ENCODE measurements around the gene ERMARD.

ERMARD gene

DNA sequence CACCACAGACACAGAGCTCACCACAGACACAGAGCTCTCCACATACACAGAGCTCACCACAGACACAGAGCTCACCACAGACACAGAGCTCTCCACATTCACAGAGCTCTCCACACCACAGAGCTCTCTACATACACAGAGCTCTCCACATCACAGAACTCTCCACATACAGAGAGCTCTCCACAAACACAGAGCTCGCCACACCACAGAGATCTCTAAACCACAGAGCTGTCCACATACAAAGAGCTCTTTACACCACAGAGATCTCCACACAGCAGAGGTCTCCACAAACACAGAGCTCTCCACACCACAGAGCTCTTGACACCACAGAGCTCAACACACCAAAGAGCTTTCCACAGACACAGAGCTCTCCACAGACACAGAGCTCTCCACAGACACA is 55.8 kb downstream of the ERMARD start:
- H3K27ac ChIP-seq (ENCODE audit: low read length): no peak overlapping the region
- no peak overlapping the region for H3K4me2 ChIP-seq (ENCODE audit: low read depth, low read length)
- no peaks in the 10 kb centered on the region for H3K79me2 ChIP-seq (ENCODE audit: low read length)
- no peak overlapping the region for H3K4me3 ChIP-seq (ENCODE audit: low read length)
- no peaks in the 10 kb centered on the region for H4K20me1 ChIP-seq (ENCODE audit: insufficient read depth, low read length)
- no peaks in the 10 kb centered on the region for H3K9me2 ChIP-seq (replicated peaks; ENCODE audit: insufficient read depth, low read length)
- no peaks in the 10 kb centered on the region for H3F3A ChIP-seq (ENCODE audit: insufficient read depth, low read length)
- no peak overlapping the region for H3K9ac ChIP-seq (ENCODE audit: low read length)
- no peaks in the 10 kb centered on the region for H3K36me3 ChIP-seq (replicated peaks; ENCODE audit: insufficient read depth, low read length)
- DNase-seq: no peak
- no peaks in the 10 kb centered on the region for H3K9me3 ChIP-seq (replicated peaks; ENCODE audit: insufficient read depth, low read length)
- no peaks in the 10 kb centered on the region; the same call in 1 of the 2 replicates for H3K27me3 ChIP-seq (replicated peaks; ENCODE audit: insufficient read depth, low read length)
- H3K4me1 ChIP-seq (ENCODE audit: low read length): 0 out of 2 replicates have a peak, but pooled peaks cover 3% of the 10 kb centered on the region
- TF ChIP-seq EZH2 (optimal IDR thresholded peaks at IDR 0.05; ENCODE audit: low read depth, low read length) (no peak), EZH2phosphoT487 (IDR thresholded peaks at IDR 0.05; ENCODE audit: low read length) (no peak)
- TF ChIP-seq, protein P1, sequence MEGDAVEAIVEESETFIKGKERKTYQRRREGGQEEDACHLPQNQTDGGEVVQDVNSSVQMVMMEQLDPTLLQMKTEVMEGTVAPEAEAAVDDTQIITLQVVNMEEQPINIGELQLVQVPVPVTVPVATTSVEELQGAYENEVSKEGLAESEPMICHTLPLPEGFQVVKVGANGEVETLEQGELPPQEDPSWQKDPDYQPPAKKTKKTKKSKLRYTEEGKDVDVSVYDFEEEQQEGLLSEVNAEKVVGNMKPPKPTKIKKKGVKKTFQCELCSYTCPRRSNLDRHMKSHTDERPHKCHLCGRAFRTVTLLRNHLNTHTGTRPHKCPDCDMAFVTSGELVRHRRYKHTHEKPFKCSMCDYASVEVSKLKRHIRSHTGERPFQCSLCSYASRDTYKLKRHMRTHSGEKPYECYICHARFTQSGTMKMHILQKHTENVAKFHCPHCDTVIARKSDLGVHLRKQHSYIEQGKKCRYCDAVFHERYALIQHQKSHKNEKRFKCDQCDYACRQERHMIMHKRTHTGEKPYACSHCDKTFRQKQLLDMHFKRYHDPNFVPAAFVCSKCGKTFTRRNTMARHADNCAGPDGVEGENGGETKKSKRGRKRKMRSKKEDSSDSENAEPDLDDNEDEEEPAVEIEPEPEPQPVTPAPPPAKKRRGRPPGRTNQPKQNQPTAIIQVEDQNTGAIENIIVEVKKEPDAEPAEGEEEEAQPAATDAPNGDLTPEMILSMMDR (IDR thresholded peaks at IDR 0.05; ENCODE audit: low read length): no peak
- H2AFZ ChIP-seq (ENCODE audit: low read length): no peak overlapping the region

DNA sequence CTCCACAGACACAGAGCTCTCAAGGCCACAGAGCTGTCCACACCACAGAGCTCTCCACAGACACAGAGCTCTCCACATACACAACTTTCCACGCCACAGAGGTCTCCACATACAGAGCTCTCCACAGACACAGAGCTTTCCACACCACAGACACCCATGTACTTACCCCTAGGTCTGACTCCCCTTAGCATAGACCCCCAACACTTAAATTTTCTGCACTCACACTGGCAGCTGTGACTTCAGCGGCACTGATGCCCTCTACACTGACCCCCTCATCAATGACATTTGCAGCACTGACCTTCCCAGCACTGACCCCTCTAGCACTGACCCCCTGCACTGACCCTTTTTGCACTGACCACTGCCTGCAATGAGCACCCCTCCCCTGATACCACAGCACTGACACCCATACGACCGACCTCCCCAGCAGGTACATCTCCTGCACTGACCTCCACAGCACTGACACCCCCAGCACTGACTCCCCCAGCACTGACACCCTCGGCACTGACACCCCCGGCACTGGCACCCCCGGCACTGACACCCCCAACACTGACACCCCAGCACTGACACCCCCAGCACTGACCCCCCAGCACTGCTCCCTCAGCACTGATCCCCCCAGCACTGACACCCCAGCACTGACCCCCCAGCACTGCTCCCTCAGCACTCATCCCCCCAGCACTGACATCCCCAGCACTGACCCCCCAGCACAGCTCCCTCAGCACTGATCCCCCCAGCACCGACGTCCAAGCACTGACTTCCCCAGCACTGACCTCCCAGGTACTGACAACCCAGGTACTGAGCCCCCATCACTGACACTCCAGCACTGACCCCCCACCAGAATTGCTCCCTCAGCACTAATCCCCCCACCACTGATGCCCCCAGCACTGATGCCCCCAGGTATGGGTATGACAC is 56.5 kb downstream of the ERMARD start:
- TF ChIP-seq, protein P1 (IDR thresholded peaks at IDR 0.05; ENCODE audit: low read length): no peak
- no peak for TF ChIP-seq EZH2phosphoT487 (IDR thresholded peaks at IDR 0.05; ENCODE audit: low read length)
- no peak for TF ChIP-seq EZH2 (optimal IDR thresholded peaks at IDR 0.05; ENCODE audit: low read depth, low read length)
- no peaks in the 10 kb centered on the region; the same call in 1 of the 2 replicates for H3K27me3 ChIP-seq (replicated peaks; ENCODE audit: insufficient read depth, low read length)
- H3K9me2 ChIP-seq (replicated peaks; ENCODE audit: insufficient read depth, low read length): no peaks in the 10 kb centered on the region
- no peak overlapping the region for H3K4me3 ChIP-seq (ENCODE audit: low read length)
- H3K79me2 ChIP-seq (ENCODE audit: low read length): no peaks in the 10 kb centered on the region
- DNase-seq: no peak
- 0 out of 2 replicates have a peak, but pooled peaks cover 3% of the 10 kb centered on the region for H3K4me1 ChIP-seq (ENCODE audit: low read length)
- H4K20me1 ChIP-seq (ENCODE audit: insufficient read depth, low read length): no peaks in the 10 kb centered on the region
- no peaks in the 10 kb centered on the region for H3K9me3 ChIP-seq (replicated peaks; ENCODE audit: insufficient read depth, low read length)
- no peak overlapping the region for H3K4me2 ChIP-seq (ENCODE audit: low read depth, low read length)
- no peak overlapping the region for H3K9ac ChIP-seq (ENCODE audit: low read length)
- no peaks in the 10 kb centered on the region for H3F3A ChIP-seq (ENCODE audit: insufficient read depth, low read length)
- H2AFZ ChIP-seq (ENCODE audit: low read length): no peak overlapping the region
- H3K36me3 ChIP-seq (replicated peaks; ENCODE audit: insufficient read depth, low read length): no peaks in the 10 kb centered on the region
- no peak overlapping the region for H3K27ac ChIP-seq (ENCODE audit: low read length)

DNA sequence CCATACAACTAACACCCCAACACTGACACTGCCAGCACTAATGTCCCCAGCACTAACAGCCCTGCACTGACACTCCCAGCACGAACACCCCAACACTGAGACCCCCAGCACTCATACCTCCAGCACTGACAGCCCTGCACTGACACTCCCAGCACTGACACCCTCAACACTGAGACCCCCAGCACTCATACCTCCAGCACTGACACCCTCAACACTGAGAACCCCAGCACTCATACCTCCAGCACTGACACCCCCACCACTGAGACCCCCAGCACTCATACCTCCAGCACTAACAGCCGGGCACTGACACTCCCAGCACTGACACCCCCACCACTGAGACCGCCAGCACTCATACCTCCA is 57.2 kb downstream of the ERMARD start:
- Histone ChIP-seq H3K9me2 (replicated peaks; ENCODE audit: insufficient read depth, low read length) (no peaks in the 10 kb centered on the region), H3K27ac (ENCODE audit: low read length) (no peak overlapping the region), H3K4me1 (ENCODE audit: low read length) (0 out of 2 replicates have a peak, but pooled peaks cover 2% of the 10 kb centered on the region), H3K9me3 (replicated peaks; ENCODE audit: insufficient read depth, low read length) (no peaks in the 10 kb centered on the region), H3F3A (ENCODE audit: insufficient read depth, low read length) (no peaks in the 10 kb centered on the region), H3K27me3 (replicated peaks; ENCODE audit: insufficient read depth, low read length) (no peaks in the 10 kb centered on the region; the same call in 1 of the 2 replicates), H3K4me2 (ENCODE audit: low read depth, low read length) (no peak overlapping the region), H3K79me2 (ENCODE audit: low read length) (no peaks in the 10 kb centered on the region), H3K4me3 (ENCODE audit: low read length) (no peak overlapping the region), H3K9ac (ENCODE audit: low read length) (no peak overlapping the region), H4K20me1 (ENCODE audit: insufficient read depth, low read length) (no peaks in the 10 kb centered on the region), H2AFZ (ENCODE audit: low read length) (no peak overlapping the region), H3K36me3 (replicated peaks; ENCODE audit: insufficient read depth, low read length) (no peaks in the 10 kb centered on the region)
- no peak for DNase-seq
- no peak for TF ChIP-seq EZH2phosphoT487 (IDR thresholded peaks at IDR 0.05; ENCODE audit: low read length)
- no peak for TF ChIP-seq EZH2 (optimal IDR thresholded peaks at IDR 0.05; ENCODE audit: low read depth, low read length)
- TF ChIP-seq, protein P1 (IDR thresholded peaks at IDR 0.05; ENCODE audit: low read length): no peak

Data from MM.1S (cell line).